ENCODE results near the gene SNRPA.

DNA sequence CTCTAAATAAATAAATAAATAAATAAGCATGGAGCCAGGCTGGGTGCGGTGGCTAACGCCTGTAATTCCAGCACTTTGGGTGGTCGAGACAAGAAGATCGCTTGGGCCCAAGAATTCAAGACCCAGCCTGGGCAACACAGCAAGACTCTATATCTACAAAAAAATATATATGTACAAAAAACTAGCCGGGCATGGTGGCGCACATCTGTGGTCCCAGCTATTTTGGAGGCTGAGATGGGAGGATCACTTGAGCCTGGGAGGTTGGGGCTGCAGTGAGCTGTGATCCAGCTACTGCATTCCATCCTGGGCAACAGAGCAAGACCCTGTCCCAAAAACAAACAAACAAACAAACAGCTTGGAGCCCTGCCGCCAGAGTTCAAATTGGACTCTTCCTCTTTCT lies 3.5 kb upstream of the SNRPA start:
- TF ChIP-seq POLR2A (IDR thresholded peaks at IDR 0.05) = no peak
- TF ChIP-seq, protein P1, sequence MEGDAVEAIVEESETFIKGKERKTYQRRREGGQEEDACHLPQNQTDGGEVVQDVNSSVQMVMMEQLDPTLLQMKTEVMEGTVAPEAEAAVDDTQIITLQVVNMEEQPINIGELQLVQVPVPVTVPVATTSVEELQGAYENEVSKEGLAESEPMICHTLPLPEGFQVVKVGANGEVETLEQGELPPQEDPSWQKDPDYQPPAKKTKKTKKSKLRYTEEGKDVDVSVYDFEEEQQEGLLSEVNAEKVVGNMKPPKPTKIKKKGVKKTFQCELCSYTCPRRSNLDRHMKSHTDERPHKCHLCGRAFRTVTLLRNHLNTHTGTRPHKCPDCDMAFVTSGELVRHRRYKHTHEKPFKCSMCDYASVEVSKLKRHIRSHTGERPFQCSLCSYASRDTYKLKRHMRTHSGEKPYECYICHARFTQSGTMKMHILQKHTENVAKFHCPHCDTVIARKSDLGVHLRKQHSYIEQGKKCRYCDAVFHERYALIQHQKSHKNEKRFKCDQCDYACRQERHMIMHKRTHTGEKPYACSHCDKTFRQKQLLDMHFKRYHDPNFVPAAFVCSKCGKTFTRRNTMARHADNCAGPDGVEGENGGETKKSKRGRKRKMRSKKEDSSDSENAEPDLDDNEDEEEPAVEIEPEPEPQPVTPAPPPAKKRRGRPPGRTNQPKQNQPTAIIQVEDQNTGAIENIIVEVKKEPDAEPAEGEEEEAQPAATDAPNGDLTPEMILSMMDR (IDR thresholded peaks at IDR 0.05) = no peak
